ENCODE data around the gene SPEF1. TPM values are rescaled to one million over a fixed set of nuclear protein-coding genes. Genes with fewer than 3 reads are reported as not detected.
A peak's percentile ranks its signal among the peaks of the same experiment; 100 is the strongest.

SPEF1 gene
- total and polyA plus RNA-seq, 2 of the 13 experiments (the other 11 are each of a cell fraction or from before 2014, with no cell fraction given), result 0.11 to 0.27 TPM

GRCh38 chr20:3781153-3781910 is at the start of gene SPEF1 (continued):
- peak; percentile 11; the same call in 1 of the 2 replicates for TF ChIP-seq ZNF772 (CRISPR knock-in tag; IDR thresholded peaks at IDR 0.05)
- TF ChIP-seq FOSL2 (CRISPR knock-in tag; IDR thresholded peaks at IDR 0.05), result peak; percentile 53
- no peak for TF ChIP-seq BRD4 (CRISPR knock-in tag; IDR thresholded peaks at IDR 0.05)
- TF ChIP-seq KAT2B (IDR thresholded peaks at IDR 0.05; ENCODE audit: borderline replicate concordance, low read depth, low read length), result no peak
- peak; percentile 96 for TF ChIP-seq TGIF2 (CRISPR knock-in tag; IDR thresholded peaks at IDR 0.05)
- peak; percentile 85 for TF ChIP-seq ZNF607 (CRISPR knock-in tag; IDR thresholded peaks at IDR 0.05; ENCODE audit: borderline replicate concordance)
- TF ChIP-seq ETS1 (CRISPR knock-in tag; IDR thresholded peaks at IDR 0.05), result no peak
- peak; percentile 94; the same call in 1 of the 2 replicates for TF ChIP-seq HMGXB3 (CRISPR knock-in tag; IDR thresholded peaks at IDR 0.05; ENCODE audit: borderline replicate concordance)
- TF ChIP-seq ZGPAT (CRISPR knock-in tag; IDR thresholded peaks at IDR 0.05), result peak; percentile 73
- peak; percentile 52 for TF ChIP-seq PATZ1 (CRISPR knock-in tag; IDR thresholded peaks at IDR 0.05)
- TF ChIP-seq ETV5 (CRISPR knock-in tag; IDR thresholded peaks at IDR 0.05; ENCODE audit: borderline replicate concordance), result no peak
- TF ChIP-seq ZNF350 (CRISPR knock-in tag; IDR thresholded peaks at IDR 0.05; ENCODE audit: borderline replicate concordance, low read depth), result peak; percentile 84
- no peak for TF ChIP-seq NAIF1 (CRISPR knock-in tag; IDR thresholded peaks at IDR 0.05; ENCODE audit: borderline replicate concordance)
- TF ChIP-seq CSRNP2 (CRISPR knock-in tag; conservative IDR thresholded peaks at IDR 0.05; ENCODE audit: low read depth), result no peak
- TF ChIP-seq ZNF572 (CRISPR knock-in tag; IDR thresholded peaks at IDR 0.05), result peak; percentile 69; the same call in 1 of the 2 replicates
- TF ChIP-seq DNMT1 (CRISPR knock-in tag; IDR thresholded peaks at IDR 0.05), result no peak
- TF ChIP-seq PHF8 (CRISPR knock-in tag; IDR thresholded peaks at IDR 0.05), result 0 out of 2 replicates have a peak, but pooled peaks have one; percentile 10
